ENCODE results near the gene LPP.
"Not testable (repeated sequence)": the region's sequence is repeated elsewhere in the genome, so short reads cannot be mapped to it uniquely, and the experiment has no call there.

The LPP gene

DNA sequence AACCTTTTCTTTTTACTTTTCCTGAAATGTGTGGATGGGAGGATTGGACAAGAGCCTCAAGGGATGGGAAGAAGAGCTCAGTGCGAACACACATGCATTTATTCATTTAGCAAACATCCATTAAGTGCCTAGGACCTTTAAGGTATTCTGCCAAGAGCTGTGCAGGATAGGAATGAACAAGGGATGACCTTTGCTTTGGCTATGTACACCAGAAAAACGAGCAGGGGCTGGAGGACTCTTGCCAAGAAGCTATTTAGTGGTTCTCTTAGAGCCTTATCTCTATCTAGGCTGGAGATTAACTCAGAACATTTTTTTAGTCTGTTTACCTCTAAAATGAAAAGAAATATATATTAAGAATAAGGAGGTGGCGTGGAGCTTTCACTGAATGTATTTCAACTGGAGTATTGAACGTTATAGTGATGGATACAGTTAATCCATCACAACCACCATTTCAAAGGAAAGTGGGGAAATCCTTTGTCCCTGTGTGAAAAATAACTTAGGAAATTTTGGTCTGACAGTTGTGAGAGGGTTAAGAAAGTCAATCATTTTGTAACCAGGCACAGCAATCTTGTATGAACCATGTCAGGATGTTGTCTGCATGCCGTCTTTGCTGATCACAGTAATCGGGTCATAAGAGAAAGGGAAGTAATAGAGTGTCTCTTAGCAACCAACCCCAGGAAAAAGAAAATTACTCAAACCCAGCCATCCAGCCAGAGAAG lies 279.0 kb downstream of the LPP start:
- Mint-ChIP-seq H3K4me3 (peak overlapping the region; percentile 67), H3K27me3 (no peaks in the 10 kb centered on the region), H3K36me3 (ENCODE audit: low read depth) (peaks cover 4% of the 10 kb centered on the region), H3K9me3 (no peaks in the 10 kb centered on the region), H3K27ac (peak overlapping the region; percentile 79), H3K4me1 (peaks cover 59% of the 10 kb centered on the region)
- peak; percentile 46 for ATAC-seq
- no peak for DNase-seq

DNA sequence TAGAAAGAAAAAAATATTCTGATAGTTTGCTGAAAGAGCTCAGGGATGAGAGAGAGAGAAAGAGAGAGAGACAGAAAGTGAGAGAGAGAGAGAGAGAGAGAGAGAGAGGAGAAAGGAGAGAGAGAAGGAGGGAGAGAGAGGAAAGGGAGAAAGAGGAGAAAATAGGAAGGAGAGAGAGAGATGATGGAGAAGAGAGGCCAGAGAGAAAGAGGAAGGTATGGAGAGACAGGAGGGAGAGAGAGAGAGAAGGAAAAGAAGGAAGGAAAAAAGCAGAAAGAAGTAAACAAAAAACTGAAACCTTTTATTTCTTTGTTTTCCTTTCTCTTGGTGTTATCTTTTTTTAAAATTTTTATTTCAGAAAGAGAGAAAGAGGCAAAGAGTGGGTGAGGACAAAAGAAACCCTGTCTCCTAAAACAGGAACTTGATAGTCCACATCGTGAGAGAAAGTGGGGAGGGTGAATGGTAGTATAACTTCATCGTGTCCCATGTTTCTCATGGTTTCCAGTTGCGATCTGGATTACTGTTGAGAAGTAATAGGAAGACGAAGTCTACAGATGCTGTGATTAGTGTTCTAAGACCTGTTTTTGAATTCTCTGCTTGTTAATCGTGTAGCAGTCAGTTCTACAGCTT lies 279.7 kb downstream of the LPP start:
- no peaks in the 10 kb centered on the region for H3K27me3 Mint-ChIP-seq
- ATAC-seq, result no peak
- peaks cover 4% of the 10 kb centered on the region for H3K36me3 Mint-ChIP-seq (ENCODE audit: low read depth)
- DNase-seq, result no peak
- no peaks in the 10 kb centered on the region for H3K9me3 Mint-ChIP-seq
- H3K4me3 Mint-ChIP-seq, result peak overlapping the region; percentile 67
- H3K27ac Mint-ChIP-seq, result peak overlapping the region; percentile 79
- peaks cover 66% of the 10 kb centered on the region for H3K4me1 Mint-ChIP-seq

DNA sequence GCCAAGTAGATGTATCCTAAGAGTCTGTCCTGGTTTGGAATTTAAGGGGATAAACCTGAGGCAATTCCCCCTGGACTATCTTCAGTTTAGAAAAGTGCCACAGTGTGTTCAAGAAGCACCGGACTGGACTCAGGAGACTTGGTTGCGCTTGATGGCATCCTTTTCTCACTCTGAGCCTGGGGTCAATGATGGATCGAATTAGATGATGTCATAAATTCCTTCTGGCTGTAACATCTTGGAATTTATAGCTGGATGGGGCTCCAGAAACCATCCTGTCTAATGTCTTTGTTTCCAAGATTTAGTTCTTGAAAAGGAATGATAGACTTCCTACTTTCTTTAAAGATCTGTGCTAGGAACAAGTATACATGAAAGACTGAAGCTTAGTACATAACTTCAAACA lies 280.6 kb downstream of the LPP start:
- Mint-ChIP-seq H3K36me3 (ENCODE audit: low read depth) (peaks cover 4% of the 10 kb centered on the region), H3K4me3 (no peak overlapping the region), H3K4me1 (peaks cover 73% of the 10 kb centered on the region), H3K27me3 (no peaks in the 10 kb centered on the region), H3K9me3 (no peaks in the 10 kb centered on the region), H3K27ac (no peak overlapping the region)
- no peak for ATAC-seq
- no peak for DNase-seq

DNA sequence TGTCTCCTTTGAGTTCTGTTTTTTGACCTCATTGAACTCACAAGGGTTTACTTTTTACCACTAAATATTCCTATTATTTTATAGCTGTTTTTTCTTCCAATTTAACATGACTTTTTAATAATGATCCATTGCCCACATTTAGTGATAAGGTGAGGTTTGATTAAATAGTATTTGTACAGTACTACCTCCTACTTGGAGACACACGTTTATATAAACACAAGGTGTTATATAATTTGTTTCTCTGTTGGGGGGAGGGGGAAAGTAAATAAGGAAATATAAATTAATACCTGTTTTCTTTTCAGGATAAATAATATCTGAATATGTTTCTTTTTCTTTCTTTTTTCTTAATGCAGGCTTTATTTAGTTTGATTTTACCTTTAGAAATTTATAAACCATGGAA lies 281.3 kb downstream of the LPP start:
- Mint-ChIP-seq H3K36me3 (ENCODE audit: low read depth) (peaks cover 3% of the 10 kb centered on the region), H3K27me3 (no peaks in the 10 kb centered on the region), H3K27ac (no peak overlapping the region), H3K4me1 (peaks cover 78% of the 10 kb centered on the region), H3K4me3 (no peak overlapping the region), H3K9me3 (peaks cover 4% of the 10 kb centered on the region)
- ATAC-seq (no peak), DNase-seq (no peak)

DNA sequence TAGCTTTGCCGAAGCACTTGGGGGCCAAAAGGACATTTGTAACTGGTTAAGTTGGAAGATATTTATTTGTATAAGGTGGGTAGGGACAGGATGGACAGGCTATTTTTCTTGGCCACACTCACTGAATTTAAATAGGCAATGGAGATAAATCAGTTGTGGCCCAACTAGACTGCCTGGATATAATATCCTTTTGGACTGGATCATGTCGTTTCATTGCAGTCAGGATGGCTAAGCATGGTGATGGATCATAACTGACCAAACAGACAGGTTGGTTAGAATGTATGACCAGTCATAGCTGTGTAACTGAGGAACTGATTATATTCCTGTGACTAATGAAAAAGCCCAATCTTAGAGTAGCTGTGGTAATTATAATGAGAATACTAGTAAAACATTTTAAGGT lies 284.0 kb downstream of the LPP start:
- ATAC-seq, result no peak
- Mint-ChIP-seq H3K36me3 (ENCODE audit: low read depth) (peaks cover 8% of the 10 kb centered on the region), H3K4me1 (peaks cover 81% of the 10 kb centered on the region), H3K9me3 (peaks cover 4% of the 10 kb centered on the region), H3K27ac (peak overlapping the region; percentile 89), H3K4me3 (no peak overlapping the region), H3K27me3 (no peaks in the 10 kb centered on the region)
- no peak for DNase-seq

DNA sequence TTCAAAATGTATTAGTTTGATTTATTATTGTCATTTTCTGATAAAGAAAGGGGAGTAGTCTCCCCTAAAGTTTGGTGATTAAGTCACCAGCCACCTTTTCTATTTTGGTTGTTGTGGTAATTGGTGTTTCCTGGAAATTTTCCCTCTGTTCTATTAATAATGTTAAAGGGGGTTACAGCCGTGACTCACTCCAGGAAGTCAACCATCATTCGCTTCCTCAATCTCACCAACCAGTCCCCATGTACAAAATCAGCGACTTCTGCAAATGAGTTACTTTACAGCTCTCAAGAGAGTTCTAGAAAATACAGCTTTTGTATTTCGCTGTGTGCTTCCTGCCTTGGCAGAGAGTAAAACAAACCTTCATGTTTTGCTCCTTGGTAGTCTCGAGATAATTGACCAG lies 285.1 kb downstream of the LPP start:
- ATAC-seq (peak; percentile 78), DNase-seq (peak; percentile 29)
- H3K27ac Mint-ChIP-seq, result peak overlapping the region; percentile 89
- peak overlapping the region; percentile 45 for H3K4me3 Mint-ChIP-seq
- H3K36me3 Mint-ChIP-seq (ENCODE audit: low read depth), result peaks cover 8% of the 10 kb centered on the region
- H3K9me3 Mint-ChIP-seq, result peaks cover 4% of the 10 kb centered on the region
- no peaks in the 10 kb centered on the region for H3K27me3 Mint-ChIP-seq
- H3K4me1 Mint-ChIP-seq, result peaks cover 81% of the 10 kb centered on the region

DNA sequence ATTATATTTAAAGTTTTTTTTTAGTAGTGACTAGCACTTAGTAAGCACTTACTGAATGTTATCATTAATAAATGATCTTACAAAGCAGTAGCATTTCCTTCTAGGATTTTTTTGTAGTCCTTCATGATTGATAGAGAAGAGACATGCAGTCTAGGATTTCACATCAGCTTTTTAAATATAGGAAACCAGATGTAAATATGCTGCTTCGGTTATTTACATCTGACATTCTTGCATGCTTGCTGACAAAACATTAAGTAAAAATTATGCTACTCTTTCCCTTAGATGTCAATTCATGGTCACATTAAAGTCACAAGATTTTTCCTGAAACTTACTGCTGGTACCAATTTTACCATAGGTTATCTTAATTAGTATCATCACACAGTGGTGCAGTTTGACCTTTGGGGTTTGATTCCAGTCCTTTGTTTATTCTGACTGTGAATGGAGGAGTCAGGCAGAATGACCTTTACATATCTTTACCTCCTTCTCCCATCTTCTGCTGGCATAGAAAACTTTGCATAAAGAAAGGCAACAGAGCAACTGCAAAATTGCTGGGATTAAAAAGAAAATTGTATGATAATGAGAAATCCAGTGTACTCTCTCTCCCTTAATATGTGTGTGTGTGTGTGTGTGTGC lies 286.5 kb downstream of the LPP start:
- H3K27me3 Mint-ChIP-seq, result no peaks in the 10 kb centered on the region
- H3K4me3 Mint-ChIP-seq, result no peak overlapping the region
- peak overlapping the region; percentile 89 for H3K27ac Mint-ChIP-seq
- DNase-seq, result no peak
- ATAC-seq, result peak; percentile 76
- peaks cover 84% of the 10 kb centered on the region for H3K4me1 Mint-ChIP-seq
- peaks cover 16% of the 10 kb centered on the region for H3K36me3 Mint-ChIP-seq (ENCODE audit: low read depth)
- peaks cover 13% of the 10 kb centered on the region for H3K9me3 Mint-ChIP-seq

DNA sequence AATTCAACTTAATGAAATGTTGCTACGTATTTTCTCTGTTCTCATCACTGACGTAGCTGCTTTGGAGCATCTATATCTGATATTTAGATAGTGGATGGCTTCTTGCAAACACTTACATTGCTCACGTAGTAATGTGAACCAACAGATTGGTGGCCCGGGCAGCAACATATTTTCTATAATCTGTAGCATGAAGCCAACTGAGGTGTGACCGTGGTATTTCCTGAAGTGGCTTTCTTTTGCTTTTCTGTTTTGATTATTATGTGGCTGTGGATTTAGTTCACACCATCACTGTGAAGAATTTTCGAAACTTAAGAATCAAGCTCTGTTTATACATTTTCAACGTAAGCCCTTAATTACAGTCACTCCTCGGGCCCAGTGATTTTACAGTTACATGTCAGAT lies 288.5 kb downstream of the LPP start:
- Mint-ChIP-seq H3K27ac (peak overlapping the region; percentile 45), H3K9me3 (peaks cover 13% of the 10 kb centered on the region), H3K36me3 (ENCODE audit: low read depth) (peaks cover 18% of the 10 kb centered on the region), H3K4me1 (peaks cover 86% of the 10 kb centered on the region), H3K4me3 (no peak overlapping the region), H3K27me3 (no peaks in the 10 kb centered on the region)
- ATAC-seq (no peak), DNase-seq (no peak)

DNA sequence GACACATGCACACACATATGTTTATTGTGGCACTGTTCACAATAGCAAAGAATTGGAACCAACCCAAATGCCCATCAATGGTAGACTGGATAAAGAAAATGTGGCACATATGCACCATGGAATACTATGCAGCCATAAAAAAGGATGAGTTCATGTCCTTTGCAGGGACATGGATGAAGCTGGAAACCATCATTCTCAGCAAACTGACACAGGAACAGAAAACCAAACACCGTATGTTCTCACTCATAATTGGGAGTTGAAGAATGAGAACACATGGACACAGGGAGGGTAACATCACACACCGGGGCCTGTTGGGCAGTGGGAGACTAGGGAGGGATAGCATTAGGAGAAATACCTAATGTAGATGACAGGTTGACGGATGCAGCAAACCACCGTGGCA lies 291.2 kb downstream of the LPP start:
- H3K27ac Mint-ChIP-seq, result peak overlapping the region; percentile 38
- H3K36me3 Mint-ChIP-seq (ENCODE audit: low read depth), result peaks cover 23% of the 10 kb centered on the region
- not testable (repeated sequence) for H3K9me3 Mint-ChIP-seq, DNase-seq, H3K27me3 Mint-ChIP-seq, ATAC-seq, H3K4me3 Mint-ChIP-seq
- H3K4me1 Mint-ChIP-seq, result peaks cover 66% of the 10 kb centered on the region

DNA sequence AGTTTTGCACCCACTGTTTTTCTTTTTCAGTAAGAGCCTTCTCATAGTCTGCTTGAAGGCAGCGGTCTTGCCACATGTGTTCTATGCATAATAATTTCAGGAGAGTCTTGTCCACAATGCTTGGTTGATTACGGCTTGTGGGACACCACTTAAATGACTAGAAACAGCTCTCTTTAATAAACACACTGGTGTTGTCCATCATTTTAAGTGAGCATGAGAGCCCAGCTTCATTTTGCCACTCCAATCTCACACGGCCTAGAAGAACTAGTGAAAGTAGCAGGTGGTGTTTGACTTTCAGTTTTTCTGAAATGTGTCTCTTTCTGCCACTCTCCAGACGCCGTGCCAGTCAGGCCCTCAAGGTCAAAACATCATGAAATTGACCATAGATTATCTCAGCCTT lies 292.1 kb downstream of the LPP start:
- DNase-seq (no peak), ATAC-seq (peak; percentile 61)
- Mint-ChIP-seq H3K36me3 (ENCODE audit: low read depth) (peaks cover 23% of the 10 kb centered on the region), H3K27me3 (no peaks in the 10 kb centered on the region), H3K4me3 (no peak overlapping the region), H3K4me1 (peaks cover 57% of the 10 kb centered on the region), H3K27ac (peak overlapping the region; percentile 79), H3K9me3 (peaks cover 9% of the 10 kb centered on the region)

DNA sequence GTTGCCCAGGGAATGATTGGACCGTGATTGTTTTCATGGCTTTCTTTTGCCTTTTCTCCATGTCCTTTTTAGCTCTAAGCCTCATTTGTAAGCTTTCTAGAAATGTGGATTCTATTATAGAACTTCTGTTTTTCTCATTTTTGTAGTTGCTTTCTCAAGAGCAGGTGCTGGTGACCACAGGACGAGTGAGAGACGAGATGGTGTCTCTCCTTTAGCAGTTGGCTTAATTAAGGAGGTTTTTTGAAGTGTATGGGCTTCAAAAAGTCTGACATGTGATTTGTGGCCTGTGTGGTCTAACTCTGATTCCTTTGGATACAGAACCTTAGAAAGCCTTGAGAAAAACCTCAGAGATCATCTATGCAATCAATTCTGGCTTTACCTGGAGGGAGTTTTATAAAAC lies 292.8 kb downstream of the LPP start:
- peaks cover 50% of the 10 kb centered on the region for H3K4me1 Mint-ChIP-seq
- ATAC-seq, result no peak
- peaks cover 9% of the 10 kb centered on the region for H3K9me3 Mint-ChIP-seq
- H3K27ac Mint-ChIP-seq, result peak overlapping the region; percentile 79
- no peak overlapping the region for H3K4me3 Mint-ChIP-seq
- no peaks in the 10 kb centered on the region for H3K27me3 Mint-ChIP-seq
- DNase-seq, result no peak
- peaks cover 23% of the 10 kb centered on the region for H3K36me3 Mint-ChIP-seq (ENCODE audit: low read depth)

DNA sequence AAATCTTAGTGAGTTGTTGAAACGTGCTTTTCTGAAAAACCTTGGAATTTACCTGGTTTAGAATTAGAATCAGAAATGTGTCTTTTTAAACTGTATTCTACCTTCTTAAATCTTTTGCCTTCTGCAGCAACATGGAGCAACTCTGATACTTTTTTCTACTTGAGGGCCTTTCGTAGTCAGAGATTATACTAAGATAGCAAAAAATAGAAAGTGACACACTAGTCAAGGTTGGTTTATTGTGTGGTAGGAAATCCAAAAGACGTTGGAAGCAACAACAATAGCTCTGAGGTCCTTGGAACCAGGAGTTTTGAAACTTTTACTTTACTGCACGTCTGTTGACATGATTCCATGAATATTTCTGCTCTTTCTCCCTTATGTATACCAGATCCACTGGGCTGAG lies 294.9 kb downstream of the LPP start:
- Mint-ChIP-seq H3K4me1 (peaks cover 41% of the 10 kb centered on the region), H3K9me3 (peaks cover 9% of the 10 kb centered on the region), H3K27me3 (no peaks in the 10 kb centered on the region), H3K36me3 (ENCODE audit: low read depth) (peaks cover 19% of the 10 kb centered on the region), H3K27ac (peak overlapping the region; percentile 64), H3K4me3 (no peak overlapping the region)
- ATAC-seq (no peak), DNase-seq (no peak)

DNA sequence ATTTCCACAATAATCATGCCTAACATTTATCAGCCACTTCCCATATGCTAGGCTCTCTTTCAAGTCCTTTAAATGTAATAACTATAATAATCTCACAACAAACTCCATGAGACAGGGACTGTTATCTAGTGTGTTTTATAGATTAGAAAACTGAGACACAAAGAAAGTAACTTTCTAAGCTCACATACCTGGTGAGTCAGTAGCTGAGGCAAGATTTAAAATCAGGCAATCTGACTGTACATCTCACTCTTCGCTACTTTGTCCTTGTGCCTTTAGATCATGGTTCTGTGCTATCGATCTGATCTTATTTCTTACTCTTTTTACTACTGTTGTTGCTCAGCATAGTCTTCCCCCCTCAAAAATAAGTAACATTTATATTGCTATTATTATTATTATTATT lies 295.5 kb downstream of the LPP start:
- Mint-ChIP-seq H3K4me1 (peaks cover 40% of the 10 kb centered on the region), H3K36me3 (ENCODE audit: low read depth) (peaks cover 19% of the 10 kb centered on the region), H3K27me3 (no peaks in the 10 kb centered on the region), H3K27ac (peak overlapping the region; percentile 64), H3K4me3 (no peak overlapping the region), H3K9me3 (peaks cover 9% of the 10 kb centered on the region)
- no peak for ATAC-seq
- no peak for DNase-seq

DNA sequence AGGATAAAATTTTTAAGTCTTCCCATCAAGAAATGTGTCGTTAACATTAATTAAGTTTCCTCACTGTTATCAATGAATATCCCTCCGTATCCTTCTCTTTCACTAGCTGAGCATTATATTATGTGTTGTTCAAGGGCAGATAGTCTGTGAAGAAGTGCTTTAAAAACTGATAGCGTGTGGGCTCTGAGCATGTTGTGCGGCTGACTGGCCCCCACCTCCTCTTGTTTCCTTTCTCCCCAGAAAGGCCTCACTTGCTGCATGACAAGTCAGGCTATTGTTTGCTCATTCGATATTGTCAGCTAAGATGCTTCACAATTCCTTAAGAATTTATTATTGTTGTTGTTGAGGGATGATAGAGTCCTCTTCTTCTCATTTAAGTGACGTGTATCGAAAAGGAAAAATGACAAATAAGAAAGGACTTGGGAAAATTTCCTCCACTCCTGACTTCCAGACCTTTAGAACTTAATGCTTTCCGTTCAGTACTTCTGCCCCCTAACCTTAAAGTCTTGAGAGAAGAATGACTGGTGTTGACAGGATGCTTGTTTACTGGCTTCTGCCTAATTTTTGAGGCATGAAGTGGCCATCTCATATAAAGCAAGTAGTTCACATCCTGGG lies 298.3 kb downstream of the LPP start:
- Mint-ChIP-seq H3K4me3 (no peak overlapping the region), H3K9me3 (no peaks in the 10 kb centered on the region), H3K27ac (no peak overlapping the region), H3K36me3 (ENCODE audit: low read depth) (peaks cover 15% of the 10 kb centered on the region), H3K27me3 (no peaks in the 10 kb centered on the region), H3K4me1 (peaks cover 18% of the 10 kb centered on the region)
- DNase-seq (no peak), ATAC-seq (no peak)

All from activated naive CD8-positive, alpha-beta T cell treated with anti-CD3 and anti-CD28 coated beads, Interleukin-2, amount 50 U/mL, for 24 hours (primary cell).